RWPE1 (cell line): Measurements from ENCODE around the gene ADAP1.
A peak's percentile ranks its signal among the peaks of the same experiment; 100 is the strongest.

Experiments used
- CTCF ChIA-PET: fragments of 350-600 bp; sonication (Branson Sonifier 250); formaldehyde crosslinking; extraction: SDS; loops from one replicate; lab custom pipeline; 2021; lab: Yijun Ruan, JAX
- POLR2A ChIA-PET: fragments of 400-600 bp; formaldehyde crosslinking; extraction: SDS; loops from one replicate; lab custom pipeline; 2020; ENCODE audit warnings: antibody characterized with exemption; ENCODE audit not compliant: low non-redundant PET; lab: Yijun Ruan, JAX
- DNase-seq: peaks from one replicate; pipeline ENCODE4 v3.0.0; 2012; ENCODE audit warnings: low spot score
- H3K27ac ChIP-seq: fragments of 450-650 bp; 2 replicates; pipeline ENCODE4 v1.5.1; 2017
- CTCF ChIP-seq: fragments of 450-650 bp; conservative IDR thresholded peaks from 2 replicates; pipeline ENCODE4 v1.5.1; 2017; ENCODE audit warnings: low read depth, mild to moderate bottlenecking

The ADAP1 gene

DNA sequence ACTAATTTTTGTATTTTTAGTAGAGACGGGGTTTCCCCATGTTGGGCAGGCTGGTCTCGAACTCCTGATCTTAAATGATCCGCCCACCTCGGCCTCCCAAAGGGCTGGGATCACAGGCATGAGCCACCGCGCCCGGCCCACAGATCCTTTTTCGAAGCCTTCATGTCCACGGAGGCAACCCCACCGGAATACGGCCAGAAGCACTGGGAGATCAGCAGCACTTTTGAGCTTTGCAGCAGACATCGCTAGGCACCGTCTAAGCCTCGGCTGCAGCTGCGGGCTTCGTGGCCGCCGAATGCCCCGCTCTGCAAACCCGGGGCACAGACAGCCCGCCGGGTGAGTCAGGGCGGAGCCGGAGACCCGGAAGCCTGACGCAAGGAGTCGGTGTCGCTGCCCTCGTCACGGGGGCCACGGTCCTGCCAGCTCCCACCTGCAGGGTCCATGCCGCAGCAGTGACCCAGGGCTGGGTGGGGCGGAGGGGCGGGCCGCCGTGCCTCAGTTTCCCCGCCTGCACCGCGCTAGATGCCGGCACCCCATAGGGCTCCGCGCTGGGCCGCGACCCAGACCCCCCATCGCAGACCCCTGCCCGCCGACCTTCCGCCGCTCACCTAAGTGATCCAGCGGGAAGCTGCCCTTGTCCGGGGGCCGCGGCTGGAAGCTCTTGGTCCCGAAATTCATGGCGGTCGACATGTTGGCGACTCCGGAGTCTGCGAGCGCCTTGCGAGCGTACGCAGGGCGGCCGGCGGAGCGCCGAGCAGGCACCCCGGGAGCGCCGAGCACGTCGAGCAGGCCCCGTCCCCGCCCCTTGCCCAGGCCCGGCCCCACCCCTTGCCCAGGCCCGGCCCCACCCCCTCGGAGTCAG lies 20.6 kb upstream of the ADAP1 start, which contains the start of gene COX19:
Gene COX19 (minus strand): TSS at position 730 of the 862 bp plus-strand sequence. CDS start 40 bp downstream, at position 690.
- ChIA-PET POLR2A (interaction anchor here (0.5 to 0.7 kb wide), 3 partner anchors 15 to 242 kb away, joined by 3 to 4 read pairs (median 3); no protein-coding TSS in a partner anchor), CTCF (interaction anchor here (0.8 to 2.1 kb wide), 4 partner anchors 11 to 91 kb away, joined by 3 to 9 read pairs (median 4); no protein-coding TSS in a partner anchor)
- H3K27ac ChIP-seq = peak within 1 kb of the TSS; percentile 86

GRCh38 chr7:974172-974571 lies 19.7 kb upstream of the ADAP1 start:
- POLR2A ChIA-PET = interaction anchor here (0.7 kb wide), 1 partner anchor 60 kb away, joined by 3 read pairs; no protein-coding TSS in a partner anchor

More for the DNA sequence above, 20.6 kb upstream of the ADAP1 start, which contains the start of gene COX19:
- DNase-seq = peak; percentile 89
- no peak for TF ChIP-seq CTCF

DNA sequence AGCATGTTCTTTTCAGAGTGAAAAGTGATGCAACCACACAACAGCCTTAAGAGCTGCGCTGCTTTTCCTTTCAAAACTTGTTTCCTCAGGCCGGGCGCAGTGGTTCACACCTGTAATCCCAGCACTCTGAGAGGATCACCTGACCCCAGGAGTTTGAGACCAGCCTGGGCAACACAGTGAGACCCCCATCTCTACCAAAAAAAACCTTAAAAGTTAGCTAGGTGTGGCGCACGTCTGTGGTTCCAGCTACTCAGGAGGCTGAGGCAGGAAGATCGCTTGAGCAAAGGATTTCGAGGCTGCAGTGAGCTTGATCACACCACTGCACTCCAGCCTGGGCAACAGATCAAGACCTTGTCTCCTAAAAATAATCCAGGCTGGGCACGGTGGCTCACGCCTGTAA lies 18.8 kb upstream of the ADAP1 start:
- peak overlapping the region; percentile 23 for H3K27ac ChIP-seq
- TF ChIP-seq CTCF = no peak
- ChIA-PET CTCF (interaction anchor here (0.5 to 1.1 kb wide), 5 partner anchors 65 to 1103 kb away, joined by 3 read pairs; no protein-coding TSS in a partner anchor), POLR2A (no interaction called here)
- DNase-seq = no peak

More at GRCh38 chr7:974172-974571, 19.7 kb upstream of the ADAP1 start:
- no peak overlapping the region; the same call in 1 of the 2 replicates for H3K27ac ChIP-seq
- DNase-seq = no peak
- TF ChIP-seq CTCF = no peak
- CTCF ChIA-PET = interaction anchor here (0.6 kb wide), 1 partner anchor 80 kb away, joined by 3 read pairs; no protein-coding TSS in a partner anchor

- ChIA-PET CTCF (interaction anchor here (0.6 to 1.1 kb wide), 4 partner anchors 65 to 477 kb away, joined by 3 to 4 read pairs (median 3); no protein-coding TSS in a partner anchor), POLR2A (interaction anchor here (0.6 kb wide), 1 partner anchor 54 kb away, joined by 3 read pairs; no protein-coding TSS in a partner anchor)
- no peak for DNase-seq
- TF ChIP-seq CTCF = no peak
- H3K27ac ChIP-seq = no peak overlapping the region
Measured at GRCh38 chr7:972676-973309, 18.3 kb upstream of the ADAP1 start.

GRCh38 chr7:972110-972509 lies 17.6 kb upstream of the ADAP1 start:
- TF ChIP-seq CTCF = no peak
- ChIA-PET POLR2A (no interaction called here), CTCF (interaction anchor here (0.6 to 1.1 kb wide), 3 partner anchors 93 to 287 kb away, joined by 3 to 4 read pairs (median 4); no protein-coding TSS in a partner anchor)
- no peak overlapping the region for H3K27ac ChIP-seq
- no peak for DNase-seq

- H3K27ac ChIP-seq = peak overlapping the region; percentile 16; the same call in 1 of the 2 replicates
- TF ChIP-seq CTCF = no peak
- ChIA-PET CTCF (interaction anchor here (0.5 kb wide), 1 partner anchor 411 kb away, joined by 3 read pairs; no protein-coding TSS in a partner anchor), POLR2A (no interaction called here)
- DNase-seq = no peak
Measured at GRCh38 chr7:970744-971143, 16.3 kb upstream of the ADAP1 start.
